Neural cell (in vitro differentiated cells): Measurements from ENCODE around the gene RAD51B.

Experiments
- EP300 ChIP-seq: fragments of 450-650 bp; conservative IDR thresholded peaks from 2 replicates; pipeline ENCODE4 v1.6.1; 2014; ENCODE audit warnings: antibody characterized with exemption, mild to moderate bottlenecking, moderate library complexity; ENCODE audit not compliant: poor library complexity, severe bottlenecking
- TAF1 ChIP-seq: IDR thresholded peaks from 2 replicates; pipeline ENCODE4 v1.6.1; 2012; ENCODE audit warnings: low read depth
- TF ChIP-seq, protein P1 (sequence below): fragments of 450-650 bp; IDR thresholded peaks from 2 replicates; pipeline ENCODE4 v1.5.1; 2014; ENCODE audit warnings: antibody characterized with exemption, mild to moderate bottlenecking, moderate library complexity; ENCODE audit not compliant: poor library complexity, severe bottlenecking

DNA sequence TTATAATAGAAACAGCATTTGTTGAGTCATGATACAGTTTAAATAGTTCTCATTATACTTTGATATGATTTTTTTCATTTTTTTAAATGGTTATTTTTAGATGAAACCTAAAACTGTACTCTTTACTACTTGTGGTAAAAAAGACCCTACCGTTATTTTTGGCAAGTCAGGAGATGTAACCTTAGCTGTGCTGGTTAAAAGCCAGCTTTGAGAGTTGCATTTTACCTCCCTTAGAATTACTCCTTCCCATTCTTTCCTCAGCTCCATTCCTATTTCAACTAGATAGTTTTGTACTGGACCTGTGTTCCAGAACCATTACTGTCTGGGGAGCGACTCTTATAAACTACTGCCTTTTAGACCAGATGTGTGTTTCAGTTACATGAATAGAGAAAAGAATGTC is 92.0 kb downstream of the RAD51B start:
- TF ChIP-seq, protein P1, sequence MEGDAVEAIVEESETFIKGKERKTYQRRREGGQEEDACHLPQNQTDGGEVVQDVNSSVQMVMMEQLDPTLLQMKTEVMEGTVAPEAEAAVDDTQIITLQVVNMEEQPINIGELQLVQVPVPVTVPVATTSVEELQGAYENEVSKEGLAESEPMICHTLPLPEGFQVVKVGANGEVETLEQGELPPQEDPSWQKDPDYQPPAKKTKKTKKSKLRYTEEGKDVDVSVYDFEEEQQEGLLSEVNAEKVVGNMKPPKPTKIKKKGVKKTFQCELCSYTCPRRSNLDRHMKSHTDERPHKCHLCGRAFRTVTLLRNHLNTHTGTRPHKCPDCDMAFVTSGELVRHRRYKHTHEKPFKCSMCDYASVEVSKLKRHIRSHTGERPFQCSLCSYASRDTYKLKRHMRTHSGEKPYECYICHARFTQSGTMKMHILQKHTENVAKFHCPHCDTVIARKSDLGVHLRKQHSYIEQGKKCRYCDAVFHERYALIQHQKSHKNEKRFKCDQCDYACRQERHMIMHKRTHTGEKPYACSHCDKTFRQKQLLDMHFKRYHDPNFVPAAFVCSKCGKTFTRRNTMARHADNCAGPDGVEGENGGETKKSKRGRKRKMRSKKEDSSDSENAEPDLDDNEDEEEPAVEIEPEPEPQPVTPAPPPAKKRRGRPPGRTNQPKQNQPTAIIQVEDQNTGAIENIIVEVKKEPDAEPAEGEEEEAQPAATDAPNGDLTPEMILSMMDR, result no peak
- TF ChIP-seq EP300 (no peak), TAF1 (no peak)
